ENCODE data around the gene VWA3B.
"Not testable (repeated sequence)": the region's sequence is repeated elsewhere in the genome, so short reads cannot be mapped to it uniquely, and the experiment has no call there.

Gene VWA3B

GRCh38 chr2:98252038-98252773, 165.2 kb downstream of the VWA3B start:
- no peak for TF ChIP-seq CTCF (IDR thresholded peaks at IDR 0.05; ENCODE audit: low read depth, low read length)
- no peak for DNase-seq (ENCODE audit: low read depth in 2 of 2)
- no peak overlapping the region for H3K4me3 ChIP-seq (replicated peaks in 1 of 2; ENCODE audit: low read depth in 2 of 2, low read length in 2 of 2)

GRCh38 chr2:98253461-98254070, 166.6 kb downstream of the VWA3B start:
- no peak for TF ChIP-seq CTCF (IDR thresholded peaks at IDR 0.05; ENCODE audit: low read depth, low read length)
- H3K4me3 ChIP-seq (replicated peaks in 1 of 2; ENCODE audit: low read depth in 2 of 2, low read length in 2 of 2) = no peak overlapping the region
- DNase-seq (ENCODE audit: low read depth in 2 of 2) = peak; percentile 47 to 73

GRCh38 chr2:98254504-98255059, 167.6 kb downstream of the VWA3B start:
- TF ChIP-seq CTCF (IDR thresholded peaks at IDR 0.05; ENCODE audit: low read depth, low read length) = no peak
- H3K4me3 ChIP-seq (replicated peaks in 1 of 2; ENCODE audit: low read depth in 2 of 2, low read length in 2 of 2) = no peak overlapping the region
- no peak for DNase-seq (ENCODE audit: low read depth in 2 of 2)

- DNase-seq (ENCODE audit: low read depth in 2 of 2) = no peak
- H3K4me3 ChIP-seq (replicated peaks in 1 of 2; ENCODE audit: low read depth in 2 of 2, low read length in 2 of 2) = no peak overlapping the region
- no peak for TF ChIP-seq CTCF (IDR thresholded peaks at IDR 0.05; ENCODE audit: low read depth, low read length)
These were observed 171.9 kb downstream of the VWA3B start for GRCh38 chr2:98258906-98259305.

GRCh38 chr2:98263362-98263761, 176.4 kb downstream of the VWA3B start:
- DNase-seq (ENCODE audit: low read depth in 2 of 2) = no peak
- TF ChIP-seq CTCF (IDR thresholded peaks at IDR 0.05; ENCODE audit: low read depth, low read length) = no peak
- H3K4me3 ChIP-seq (replicated peaks in 1 of 2; ENCODE audit: low read depth in 2 of 2, low read length in 2 of 2) = no peak overlapping the region

- not testable (repeated sequence) for H3K4me3 ChIP-seq (replicated peaks in 1 of 2; ENCODE audit: low read depth in 2 of 2, low read length in 2 of 2); DNase-seq (ENCODE audit: low read depth in 2 of 2)
These were observed 181.3 kb downstream of the VWA3B start for GRCh38 chr2:98268225-98268624.

GRCh38 chr2:98269274-98269673, 182.3 kb downstream of the VWA3B start:
- peak; percentile 71 to 76 for DNase-seq (ENCODE audit: low read depth in 2 of 2)
- H3K4me3 ChIP-seq (replicated peaks in 1 of 2; ENCODE audit: low read depth in 2 of 2, low read length in 2 of 2) = no peak overlapping the region
- peak; percentile 79 for TF ChIP-seq CTCF (IDR thresholded peaks at IDR 0.05; ENCODE audit: low read depth, low read length)
